ENCODE measurements around the gene AP5S1.

DNA sequence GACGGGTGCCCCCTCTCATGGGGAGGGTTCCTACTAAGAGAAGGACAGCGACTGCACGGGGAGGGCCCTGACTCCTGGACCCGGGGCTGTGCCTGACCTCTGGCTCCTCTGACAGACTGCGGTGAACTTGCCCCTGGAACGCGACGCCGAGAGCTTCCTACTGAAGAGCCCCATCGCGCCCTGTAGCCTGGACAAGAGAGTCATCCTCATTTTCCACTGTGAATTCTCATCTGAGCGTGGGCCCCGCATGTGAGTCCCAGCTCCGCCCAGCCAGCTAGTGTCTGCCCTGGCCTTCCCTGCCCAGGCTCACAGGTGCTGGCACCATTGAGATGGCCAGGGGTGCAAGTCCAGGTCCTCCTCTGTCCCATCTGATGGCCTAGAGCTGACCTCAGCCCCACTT is 17.1 kb upstream of the AP5S1 start:
- TF ChIP-seq, protein P1, sequence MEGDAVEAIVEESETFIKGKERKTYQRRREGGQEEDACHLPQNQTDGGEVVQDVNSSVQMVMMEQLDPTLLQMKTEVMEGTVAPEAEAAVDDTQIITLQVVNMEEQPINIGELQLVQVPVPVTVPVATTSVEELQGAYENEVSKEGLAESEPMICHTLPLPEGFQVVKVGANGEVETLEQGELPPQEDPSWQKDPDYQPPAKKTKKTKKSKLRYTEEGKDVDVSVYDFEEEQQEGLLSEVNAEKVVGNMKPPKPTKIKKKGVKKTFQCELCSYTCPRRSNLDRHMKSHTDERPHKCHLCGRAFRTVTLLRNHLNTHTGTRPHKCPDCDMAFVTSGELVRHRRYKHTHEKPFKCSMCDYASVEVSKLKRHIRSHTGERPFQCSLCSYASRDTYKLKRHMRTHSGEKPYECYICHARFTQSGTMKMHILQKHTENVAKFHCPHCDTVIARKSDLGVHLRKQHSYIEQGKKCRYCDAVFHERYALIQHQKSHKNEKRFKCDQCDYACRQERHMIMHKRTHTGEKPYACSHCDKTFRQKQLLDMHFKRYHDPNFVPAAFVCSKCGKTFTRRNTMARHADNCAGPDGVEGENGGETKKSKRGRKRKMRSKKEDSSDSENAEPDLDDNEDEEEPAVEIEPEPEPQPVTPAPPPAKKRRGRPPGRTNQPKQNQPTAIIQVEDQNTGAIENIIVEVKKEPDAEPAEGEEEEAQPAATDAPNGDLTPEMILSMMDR (conservative IDR thresholded peaks at IDR 0.05; ENCODE audit: low read depth, low read length): no peak
- no peak for TF ChIP-seq EZH2 (IDR thresholded peaks at IDR 0.05; ENCODE audit: borderline replicate concordance, low read depth, low read length, poor library complexity, severe bottlenecking)

All from A673 (cell line).